ENCODE measurements around the gene TPSG1.

Gene TPSG1

DNA sequence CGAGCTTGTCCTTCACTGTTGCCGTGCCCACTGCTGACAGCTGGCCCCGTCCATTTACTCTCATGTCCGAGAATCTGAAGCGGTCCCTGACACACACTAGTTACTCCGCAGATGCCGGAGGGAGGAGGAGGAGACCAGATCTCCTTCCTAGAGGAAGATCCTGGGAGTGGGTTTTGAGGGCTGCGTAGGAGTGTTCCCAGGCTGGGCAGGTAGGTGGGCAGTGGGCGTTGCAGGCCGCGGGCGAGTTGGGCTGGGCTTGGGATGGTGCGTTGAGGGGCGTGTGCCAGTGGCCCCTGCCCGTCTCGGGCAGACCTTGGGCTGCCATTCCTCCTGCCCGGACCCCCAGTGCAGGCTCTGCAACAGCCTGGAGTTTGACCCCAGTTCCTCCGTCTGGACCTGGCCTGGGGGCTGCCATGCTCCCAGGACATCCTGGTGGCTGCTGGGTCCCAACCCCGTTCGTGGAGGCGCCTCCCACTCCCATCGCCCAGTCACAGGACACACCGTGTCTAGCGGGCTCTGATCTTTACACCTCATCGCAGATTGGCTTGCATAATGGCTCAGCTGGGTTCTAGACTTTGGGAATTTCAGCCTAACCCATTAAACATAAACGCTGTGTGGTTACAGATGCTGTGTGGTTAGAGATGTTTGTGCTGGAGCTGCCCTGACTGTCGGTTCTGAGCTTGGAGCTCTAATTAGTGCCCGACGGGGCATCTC, 49.3 kb downstream of the TPSG1 start:
- DNase-seq = no peak

GRCh38 chr16:1174477-1175357, 50.4 kb downstream of the TPSG1 start:
- no peak for DNase-seq

- DNase-seq = no peak
Observed at GRCh38 chr16:1173788-1174451, 51.1 kb downstream of the TPSG1 start.

DNA sequence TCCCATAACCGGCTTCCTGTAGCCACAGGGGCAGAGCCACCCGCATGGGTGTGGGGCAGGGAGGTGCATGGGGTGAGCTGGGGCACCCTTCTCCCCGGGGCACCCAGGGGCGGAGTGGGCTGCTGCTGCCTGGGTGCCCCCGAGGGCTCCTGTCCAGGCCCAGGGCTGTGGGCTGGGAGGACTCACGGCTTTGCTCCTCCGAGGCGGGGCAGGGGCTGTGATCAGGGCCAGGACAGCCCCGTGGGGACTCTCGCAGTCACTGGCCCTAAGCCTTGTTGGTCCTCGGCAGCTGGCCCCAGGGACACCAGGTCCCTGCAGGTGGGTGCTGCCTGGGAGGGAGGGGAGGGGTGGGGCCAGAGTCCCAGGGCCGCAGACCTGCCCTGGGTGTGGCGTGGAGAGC, 52.4 kb downstream of the TPSG1 start:
- no peak for DNase-seq

GRCh38 chr16:1171854-1172428, 53.1 kb downstream of the TPSG1 start:
- DNase-seq = no peak

All from CD4-positive, alpha-beta T cell treated with Interleukin-17A for 1 hour (primary cell).